Stimulated activated CD8-positive, alpha-beta memory T cell treated with anti-CD3 and anti-CD28 coated beads, Interleukin-7, amount 100 ng/mL, for 1 hour (primary cell): Measurements from ENCODE around the gene TAF1B.
A peak's percentile ranks its signal among the peaks of the same experiment; 100 is the strongest.

Source experiments
- DNase-seq, 2 donors: peaks; one replicate each; pipeline ENCODE4 v3.0.0-alpha.2; 2020; ENCODE audit warnings: low read depth in 2 of 2

The TAF1B gene

GRCh38 chr2:9843229-9844035 is at the start of gene TAF1B:
Gene TAF1B, plus strand, starts transcription at chr2:9843474. Its CDS starts 68 bp downstream, at chr2:9843542.
- peak; percentile 64 to 70 for DNase-seq

- no peak for DNase-seq
Observed at GRCh38 chr2:9793918-9794717, 49.2 kb upstream of the TAF1B start.

- DNase-seq: no peak
Observed at GRCh38 chr2:9795071-9795470, 48.2 kb upstream of the TAF1B start.

GRCh38 chr2:9796056-9797010 is 46.9 kb upstream of the TAF1B start:
- DNase-seq: no peak

GRCh38 chr2:9797086-9797485 is 46.2 kb upstream of the TAF1B start:
- no peak for DNase-seq

GRCh38 chr2:9797681-9798556 is 45.4 kb upstream of the TAF1B start:
- DNase-seq: no peak

GRCh38 chr2:9799011-9799596 is 44.2 kb upstream of the TAF1B start:
- DNase-seq: no peak

GRCh38 chr2:9799729-9800632 is 43.3 kb upstream of the TAF1B start:
- DNase-seq: peak; percentile 66 to 80

GRCh38 chr2:9800639-9800974 is 42.7 kb upstream of the TAF1B start:
- DNase-seq: no peak

GRCh38 chr2:9800975-9801726 is 42.1 kb upstream of the TAF1B start:
- no peak for DNase-seq

GRCh38 chr2:9802576-9802993 is 40.7 kb upstream of the TAF1B start:
- no peak for DNase-seq

GRCh38 chr2:9803023-9803805 is 40.1 kb upstream of the TAF1B start:
- no peak for DNase-seq

GRCh38 chr2:9805435-9806297 is 37.6 kb upstream of the TAF1B start:
- DNase-seq: no peak

- DNase-seq: no peak
Observed at GRCh38 chr2:9806298-9806610, 37.0 kb upstream of the TAF1B start.

GRCh38 chr2:9806656-9807055 is 36.6 kb upstream of the TAF1B start:
- no peak for DNase-seq

- DNase-seq: no peak
Observed at GRCh38 chr2:9807056-9807455, 36.2 kb upstream of the TAF1B start.
